HCT116 (cell line): ENCODE results near the gene PXMP2. TPM values are rescaled to one million over a fixed set of nuclear protein-coding genes. Genes with fewer than 3 reads are reported as not detected.

ENCODE experiments used
- ATAC-seq: fragments of 200-7000 bp; cut with Tn5 transposase; 2 replicates; pipeline ENCODE4 v1.9.1; 2020; ENCODE audit warnings: mild to moderate bottlenecking, moderate library complexity
- BruUV-seq: library from RNA; stranded (reverse); fragments of 400-500 nt; replicated peaks from 2 replicates; lab custom pipeline; 2021; lab: Mats Ljungman, UMichigan
- CTCF ChIA-PET: fragments of 300-600 bp; sonication (Branson Sonifier 250); formaldehyde crosslinking; loops from one replicate; lab custom pipeline; 2021; ENCODE audit warnings: antibody characterized with exemption; lab: Charles Lee
- POLR2A ChIA-PET: fragments of 300-600, 350-600 bp; sonication (Branson Sonifier 250); formaldehyde crosslinking; loops from one replicate; lab custom pipeline; 2021; ENCODE audit warnings: antibody characterized with exemption; lab: Charles Lee
- RAD21 ChIA-PET, 2 experiments: fragments of 300-600 bp; sonication (Branson Sonifier 250); formaldehyde crosslinking; loops; one replicate each; lab custom pipeline; 2023; ENCODE audit warnings: low total read pairs in 2 of 2; ENCODE audit not compliant: uncharacterized antibody in 2 of 2, unreplicated experiment in 2 of 2, low non-redundant PET in 1 of 2; lab: Charles Lee
- DNase-seq: peaks from one replicate; pipeline ENCODE4 v3.0.0-alpha.2; 2010; ENCODE audit warnings: low read depth, low spot score
- H2AFZ ChIP-seq: fragments of 200-600 bp; shearing (Covaris generic), sonication (generic); 2 replicates; pipeline ENCODE4 v1.6.1; 2017; ENCODE audit warnings: low read depth, mixed run types, mixed read lengths, antibody characterized with exemption, low read length; ENCODE audit not compliant: poor library complexity, severe bottlenecking
- H3K27ac ChIP-seq: 2 replicates; pipeline ENCODE4 v1.5.1; 2012; ENCODE audit warnings: low read depth, low read length
- H3K27me3 ChIP-seq: fragments of 200-600 bp; sonication (generic); 2 replicates; pipeline ENCODE4 v1.6.1; 2016; ENCODE audit warnings: mixed run types, low read length, mixed read lengths; ENCODE audit not compliant: insufficient read depth
- H3K36me3 ChIP-seq, 2 experiments: fragments of 200-500 bp in 1 of 2; fragments of 200-600 bp in 1 of 2; sonication (Bioruptor generic) in 1 of 2; sonication (generic) in 1 of 2; 2 replicates each; pipeline versions ENCODE4 v1.5.1 to v1.6.1; 2014 to 2016; ENCODE audit warnings: low read length in 2 of 2, inconsistent platforms in 1 of 2, mixed read lengths in 1 of 2, mixed run types in 1 of 2; ENCODE audit not compliant: insufficient read depth in 2 of 2, control insufficient read depth in 1 of 2
- H3K4me1 ChIP-seq, 2 experiments: fragments of 200-600 bp in 1 of 2; sonication (generic) in 1 of 2; 2 replicates each; pipeline versions ENCODE4 v1.5.1 to v1.6.1; 2012 to 2017; ENCODE audit warnings: low read length in 2 of 2, inconsistent platforms in 1 of 2, mild to moderate bottlenecking in 1 of 2, mixed read lengths in 1 of 2, mixed run types in 1 of 2, moderate library complexity in 1 of 2; ENCODE audit not compliant: insufficient read depth in 2 of 2, control insufficient read depth in 1 of 2
- H3K4me2 ChIP-seq: fragments of 200-600 bp; sonication (generic); 2 replicates; pipeline ENCODE4 v1.6.1; 2017; ENCODE audit warnings: mixed run types, low read length, mixed read lengths
- H3K4me3 ChIP-seq, 2 experiments: fragments of 200-600 bp in 1 of 2; sonication (generic) in 1 of 2; replicated peaks in 1 of 2; 2 replicates each; pipeline ENCODE4 v1.5.1; 2011 to 2016; ENCODE audit warnings: low read length in 2 of 2, control low read depth in 1 of 2, low read depth in 1 of 2, mild to moderate bottlenecking in 1 of 2, mixed read lengths in 1 of 2, mixed run types in 1 of 2
- H3K79me2 ChIP-seq: fragments of 200-600 bp; sonication (generic); 2 replicates; pipeline ENCODE4 v1.6.1; 2017; ENCODE audit warnings: mild to moderate bottlenecking, mixed run types, low read length, moderate library complexity, mixed read lengths; ENCODE audit not compliant: insufficient read depth
- H3K9ac ChIP-seq: fragments of 200-600 bp; sonication (generic); 2 replicates; pipeline ENCODE4 v1.6.1; 2016; ENCODE audit warnings: low read length, mixed read lengths
- H3K9me2 ChIP-seq: fragments of 200-600 bp; sonication (generic), shearing (Covaris generic); 2 replicates; pipeline ENCODE4 v1.6.1; 2017; ENCODE audit warnings: mixed run types, mild to moderate bottlenecking, moderate library complexity; ENCODE audit not compliant: insufficient read depth
- H3K9me3 ChIP-seq, 2 experiments: fragments of 200-500 bp in 1 of 2; fragments of 200-600 bp in 1 of 2; sonication (Bioruptor generic) in 1 of 2; sonication (generic) in 1 of 2; 2 replicates each; pipeline ENCODE4 v1.6.1; 2014 to 2017; ENCODE audit warnings: low read length in 2 of 2, mixed read lengths in 2 of 2, inconsistent platforms in 1 of 2, low read depth in 1 of 2, mild to moderate bottlenecking in 1 of 2, mixed run types in 1 of 2, moderate library complexity in 1 of 2; ENCODE audit not compliant: control insufficient read depth in 1 of 2, insufficient read depth in 1 of 2
- H4K20me1 ChIP-seq: fragments of 200-600 bp; sonication (generic), shearing (Covaris generic); 2 replicates; pipeline ENCODE4 v1.6.1; 2017; ENCODE audit warnings: mixed run types, mild to moderate bottlenecking, moderate library complexity; ENCODE audit not compliant: insufficient read depth
- ATF3 ChIP-seq: IDR thresholded peaks from 2 replicates; pipeline ENCODE4 v1.6.1; 2012
- ELF1 ChIP-seq: IDR thresholded peaks from 2 replicates; pipeline ENCODE4 v1.6.1; 2012; ENCODE audit warnings: low read depth, borderline replicate concordance
- EZH2 ChIP-seq: fragments of 200-600 bp; sonication (generic); IDR thresholded peaks from 2 replicates; pipeline ENCODE4 v1.6.1; 2017; ENCODE audit warnings: antibody characterized with exemption, mixed run types
- EZH2phosphoT487 ChIP-seq: fragments of 200-600 bp; IDR thresholded peaks from 2 replicates; pipeline ENCODE4 v1.6.1; 2018; ENCODE audit warnings: antibody characterized with exemption, borderline replicate concordance
- MAX ChIP-seq: IDR thresholded peaks from 2 replicates; pipeline ENCODE4 v1.6.1; 2012
- POLR2A ChIP-seq: IDR thresholded peaks from 2 replicates; pipeline ENCODE4 v1.7.0; 2011; ENCODE audit warnings: borderline replicate concordance; ENCODE audit not compliant: insufficient read depth, insufficient read length; ENCODE audit errors: extremely low read depth
- POLR2AphosphoS5 ChIP-seq: IDR thresholded peaks from 2 replicates; pipeline ENCODE4 v1.6.1; 2011; ENCODE audit warnings: mild to moderate bottlenecking, low read depth, low read length, moderate library complexity
- RAD21 ChIP-seq: IDR thresholded peaks from 2 replicates; pipeline ENCODE4 v1.6.1; 2012; ENCODE audit warnings: low read depth, mild to moderate bottlenecking
- REST ChIP-seq: IDR thresholded peaks from 2 replicates; pipeline ENCODE4 v1.6.1; 2012; ENCODE audit warnings: low read depth
- SIN3A ChIP-seq: IDR thresholded peaks from 2 replicates; pipeline ENCODE4 v1.6.1; 2012; ENCODE audit warnings: low read depth
- YY1 ChIP-seq: IDR thresholded peaks from 2 replicates; pipeline ENCODE4 v1.6.1; 2011; ENCODE audit warnings: low read length, low read depth, moderate library complexity, mild to moderate bottlenecking; ENCODE audit not compliant: insufficient replicate concordance; ENCODE audit errors: extremely low read depth
- ZFX ChIP-seq: fragments of 450-650 bp; IDR thresholded peaks from 2 replicates; pipeline ENCODE4 v1.6.1; 2017
- intact Hi-C: fragments of 100-400 bp; cut with micrococcal nuclease; formaldehyde crosslinking; loops from 2 replicates; pipeline ENCODE4 v1.10.0; 2022
- total RNA-seq: library from RNA; stranded (reverse); gene quantifications from one replicate; pipeline ENCODE4 v1.2.1, GENCODE V29; 2021; ENCODE audit not compliant: unreplicated experiment

PXMP2 gene
- total RNA-seq, 1 experiment from 2014 or later: 30.9 TPM

GRCh38 chr12:132672678-132673077 is 14.7 kb upstream of the PXMP2 start (continued):
- TF ChIP-seq REST: no peak
- no peak for TF ChIP-seq SIN3A
- no peak for TF ChIP-seq MAX
- no peak for TF ChIP-seq EZH2
- no peak for TF ChIP-seq ATF3
- no peak for TF ChIP-seq ZFX

GRCh38 chr12:132673288-132674179 is 13.9 kb upstream of the PXMP2 start:
- no peaks in the 10 kb centered on the region for H3K4me1 ChIP-seq
- H3K36me3 ChIP-seq: peaks cover 53 to 60% of the 10 kb centered on the region in 2 experiments
- H3K4me3 ChIP-seq: no peak overlapping the region
- ChIA-PET POLR2A (no interaction called here), RAD21 (no interaction called here), CTCF (no interaction called here)
- peaks cover 31% of the 10 kb centered on the region for H3K79me2 ChIP-seq
- H3K9ac ChIP-seq: no peak overlapping the region
- ATAC-seq (no peak), DNase-seq (no peak)
- H2AFZ ChIP-seq: no peak overlapping the region
- no TSS peak for BruUV-seq
- no peaks in the 10 kb centered on the region for H3K9me2 ChIP-seq
- H3K9me3 ChIP-seq: no peaks in the 10 kb centered on the region
- no peaks in the 10 kb centered on the region for H4K20me1 ChIP-seq
- no peak overlapping the region for H3K4me2 ChIP-seq
- no peaks in the 10 kb centered on the region for H3K27me3 ChIP-seq
- intact Hi-C loops: no loop called here
- H3K27ac ChIP-seq: no peak overlapping the region
- TF ChIP-seq ELF1 (no peak), POLR2AphosphoS5 (no peak), MAX (no peak), RAD21 (no peak), ZFX (no peak), POLR2A (no peak), EZH2phosphoT487 (no peak), YY1 (no peak), REST (no peak)
